ENCODE results near the gene STOM.
"Not testable (repeated sequence)": the region's sequence is repeated elsewhere in the genome, so short reads cannot be mapped to it uniquely, and the experiment has no call there.

The STOM gene

DNA sequence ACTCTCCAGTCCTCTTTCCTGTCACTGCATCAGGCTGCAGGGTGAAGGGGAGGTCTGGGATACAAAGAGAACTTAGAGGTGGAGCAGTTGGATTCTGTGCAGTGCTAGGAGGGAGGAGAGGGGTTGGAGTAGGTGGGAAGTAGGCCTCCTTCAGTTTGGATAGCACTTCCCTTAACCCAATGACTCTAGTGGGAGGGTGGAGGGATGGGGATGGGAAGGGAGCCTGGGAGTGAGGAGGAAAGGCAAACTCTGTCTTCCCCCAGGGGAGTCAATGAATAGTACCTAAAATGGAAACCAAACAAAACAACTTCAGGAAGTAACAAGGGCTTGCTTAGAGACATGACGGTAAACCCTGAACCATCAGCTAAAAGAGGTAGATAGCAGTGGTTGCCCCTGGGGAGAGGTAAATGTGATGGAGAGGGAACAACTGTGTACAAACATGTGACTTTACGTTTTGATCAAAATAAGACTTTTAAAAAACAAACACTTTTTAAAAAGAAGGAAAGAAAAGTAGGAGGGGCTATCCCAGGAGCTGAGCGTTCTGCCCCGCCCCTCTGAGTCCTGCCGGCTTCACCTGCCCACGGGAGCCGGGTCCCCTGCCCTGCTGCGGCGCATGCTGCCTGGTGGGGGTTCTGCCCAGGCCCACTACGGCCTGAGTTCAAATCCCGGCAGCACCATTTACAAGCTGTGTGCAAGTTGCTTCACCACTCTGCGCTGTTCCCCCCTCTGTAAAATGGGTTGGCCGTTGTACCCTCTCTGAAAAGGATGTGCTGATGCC is 71.2 kb downstream of the STOM start:
- no peak for DNase-seq

DNA sequence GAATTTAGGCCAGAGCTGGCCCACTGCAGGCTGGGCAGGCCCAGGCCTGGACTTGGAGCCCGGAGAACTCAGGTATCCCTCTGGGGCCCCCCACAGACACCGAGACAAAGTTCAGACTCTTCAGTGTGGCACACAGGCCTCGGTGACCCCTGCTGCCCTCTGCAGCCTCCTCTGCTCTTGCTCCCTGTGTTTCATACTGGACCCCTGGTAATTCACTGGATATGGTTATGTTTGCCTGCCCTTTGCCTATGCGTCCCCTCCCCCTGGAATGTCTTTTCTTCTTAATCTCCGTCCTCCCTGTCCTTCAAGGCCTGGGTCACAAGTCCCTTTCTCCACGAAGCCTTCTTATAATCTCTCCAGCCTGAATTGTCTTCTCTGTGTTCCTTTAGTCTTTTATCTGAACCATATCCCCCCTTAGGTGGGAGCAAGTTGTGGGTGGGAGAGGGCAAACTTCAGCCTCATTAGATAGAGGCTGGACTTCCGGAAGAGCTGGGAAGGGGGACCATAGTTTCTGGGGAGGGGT is 72.0 kb downstream of the STOM start:
- no peak for DNase-seq

DNA sequence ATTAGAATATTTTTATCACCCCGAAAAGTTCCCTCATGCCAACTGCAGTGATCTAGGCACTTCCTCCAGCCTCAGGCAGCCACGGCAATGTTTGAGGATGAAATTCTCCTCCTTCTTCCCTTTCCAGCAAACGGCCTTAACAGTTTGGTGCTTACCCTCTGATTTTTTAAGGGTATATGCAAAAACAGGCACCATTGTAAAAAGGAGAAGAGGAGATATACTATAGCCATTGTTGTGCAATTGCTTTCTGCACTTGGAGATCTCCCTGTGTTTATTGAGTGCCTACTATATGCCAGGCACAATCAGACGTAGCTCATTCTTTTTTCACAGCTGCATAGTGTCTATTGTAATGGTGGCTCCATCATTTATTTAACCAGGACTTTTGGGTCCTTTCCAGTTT is 72.7 kb downstream of the STOM start:
- no peak for DNase-seq

DNA sequence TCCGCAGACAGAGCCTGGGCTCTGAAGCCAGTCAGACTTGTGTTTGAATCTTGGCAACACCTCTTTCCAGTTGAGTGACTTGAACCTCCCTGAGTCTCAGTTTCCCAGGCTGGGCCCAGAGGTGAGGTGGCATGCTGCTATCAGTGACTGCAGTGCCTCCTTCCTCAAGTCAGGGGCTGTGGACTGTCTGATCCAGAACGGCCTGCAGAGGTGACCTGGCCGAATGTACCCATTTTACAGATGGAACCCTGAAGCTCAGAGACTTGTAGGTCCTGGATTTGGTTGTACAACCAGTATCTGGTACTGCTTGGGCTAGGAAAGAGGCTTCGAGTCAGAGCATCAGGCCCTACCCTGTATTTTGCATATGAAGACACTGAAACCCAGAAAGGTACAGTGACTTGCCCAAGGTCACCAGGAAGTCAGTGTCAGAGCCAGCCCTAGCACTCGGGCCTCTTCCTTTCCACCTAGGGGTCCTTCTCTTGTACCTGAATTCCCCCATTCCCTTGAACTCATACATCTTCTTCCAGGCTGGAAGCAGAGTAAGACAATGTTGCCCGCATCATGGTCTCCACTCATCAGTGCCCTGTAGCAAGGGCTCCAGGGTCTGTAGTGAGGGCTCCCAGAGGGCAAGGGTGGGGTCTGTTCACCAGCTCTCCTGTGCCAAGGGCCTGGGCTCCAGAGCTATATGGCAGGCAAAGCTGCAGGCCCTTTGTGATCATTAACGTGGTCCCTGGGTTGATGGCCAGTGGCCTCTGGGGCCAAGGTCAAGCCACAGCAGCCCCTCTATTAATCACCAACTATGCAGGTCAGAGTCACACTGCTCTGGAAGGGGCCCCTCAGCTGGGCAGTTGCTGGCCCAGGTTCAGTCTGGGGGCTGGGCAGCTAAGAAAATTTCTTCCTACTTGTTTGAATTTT is 73.6 kb downstream of the STOM start:
- DNase-seq: no peak

DNA sequence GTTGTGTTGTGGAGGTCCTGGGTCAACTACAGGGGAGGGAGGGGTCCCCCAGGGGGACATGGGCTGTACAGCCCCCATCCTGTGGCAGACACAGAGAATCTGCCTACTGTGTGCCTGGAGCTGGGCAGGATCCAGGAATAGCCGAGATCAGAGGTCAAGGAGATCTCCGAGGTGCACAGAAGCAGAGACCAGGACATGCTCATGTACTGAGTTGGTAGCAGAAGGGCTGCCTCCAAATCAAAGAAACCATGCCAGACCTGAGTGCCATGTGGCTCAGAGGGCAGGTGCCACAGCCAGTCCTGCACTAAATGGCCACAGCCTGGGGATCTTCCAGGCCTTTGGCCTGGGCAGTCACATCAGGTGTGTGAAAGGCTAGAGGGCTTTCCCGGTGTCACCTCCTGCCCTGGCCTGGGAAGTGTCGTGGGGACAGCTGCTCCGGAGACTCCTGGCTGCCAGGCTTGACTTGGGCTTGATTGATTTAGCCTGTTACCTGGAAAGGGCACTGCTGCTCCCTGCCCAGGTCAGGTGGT is 74.3 kb downstream of the STOM start:
- no peak for DNase-seq

DNA sequence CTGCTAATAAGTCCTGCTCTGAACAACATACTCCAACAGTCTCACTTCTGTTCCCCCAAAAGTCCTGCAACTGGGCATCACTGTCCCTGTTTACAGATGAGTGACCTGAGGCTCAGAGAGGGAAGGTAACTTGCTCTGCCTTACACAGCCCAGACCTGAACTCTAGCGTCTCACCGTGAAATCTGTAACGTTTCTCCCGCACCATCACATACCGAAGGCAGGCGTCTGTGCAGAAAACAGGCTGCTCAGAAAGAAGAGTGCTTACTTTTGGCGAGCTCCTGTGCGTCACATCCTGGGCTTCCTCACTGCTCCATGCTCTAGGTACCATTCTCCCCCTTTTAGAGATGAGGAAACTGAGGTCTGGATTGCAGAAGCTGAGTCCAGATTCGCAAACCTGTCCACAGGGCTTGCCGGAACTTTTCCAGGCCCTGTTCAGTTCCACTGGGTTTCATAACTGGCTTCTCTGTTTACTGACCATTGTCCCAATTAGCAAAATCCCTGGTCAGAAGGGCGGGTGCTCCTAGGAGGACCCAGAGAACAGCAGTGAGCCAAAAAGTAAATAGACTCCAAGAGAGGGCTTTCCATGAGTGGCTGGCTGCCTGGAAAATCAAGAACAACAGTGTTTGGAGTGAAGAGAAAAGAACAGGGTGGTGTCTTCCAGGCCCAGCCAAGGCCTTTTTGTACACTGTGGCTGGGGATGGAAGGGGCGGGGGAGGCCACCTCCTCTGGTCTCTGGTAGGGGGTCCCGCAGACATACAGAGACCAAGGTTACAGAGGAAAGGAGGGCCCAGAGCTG is 75.0 kb downstream of the STOM start:
- DNase-seq: no peak

DNA sequence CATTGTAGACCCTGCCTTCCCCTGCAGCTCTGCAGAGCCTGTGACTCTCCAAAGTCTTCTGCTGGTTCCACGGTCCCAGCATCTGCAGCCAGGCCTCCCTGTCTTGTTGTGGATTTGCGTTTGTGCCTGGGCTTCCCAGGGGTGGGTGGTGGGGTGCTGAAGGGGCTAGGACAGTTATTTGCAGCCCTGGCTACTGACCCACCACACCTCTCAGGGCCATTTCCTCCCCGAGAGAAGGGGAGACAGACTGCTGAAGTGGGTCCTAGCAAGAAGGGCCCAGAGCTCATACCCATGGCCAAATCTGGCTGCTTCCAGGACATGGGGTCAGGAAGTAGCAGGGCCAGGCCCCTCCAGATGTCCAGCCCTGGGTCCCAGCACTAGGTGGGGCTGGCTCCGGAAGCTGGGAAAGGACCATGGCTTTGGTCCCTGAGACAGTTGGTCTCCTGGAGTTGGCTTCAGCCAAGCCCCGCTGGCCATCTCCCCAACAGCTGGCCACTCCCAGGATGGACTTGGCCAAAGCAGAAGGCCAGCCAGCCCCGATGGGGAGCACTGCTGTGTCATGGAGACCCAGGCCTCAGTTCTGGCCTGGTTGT is 75.8 kb downstream of the STOM start:
- DNase-seq: no peak

DNA sequence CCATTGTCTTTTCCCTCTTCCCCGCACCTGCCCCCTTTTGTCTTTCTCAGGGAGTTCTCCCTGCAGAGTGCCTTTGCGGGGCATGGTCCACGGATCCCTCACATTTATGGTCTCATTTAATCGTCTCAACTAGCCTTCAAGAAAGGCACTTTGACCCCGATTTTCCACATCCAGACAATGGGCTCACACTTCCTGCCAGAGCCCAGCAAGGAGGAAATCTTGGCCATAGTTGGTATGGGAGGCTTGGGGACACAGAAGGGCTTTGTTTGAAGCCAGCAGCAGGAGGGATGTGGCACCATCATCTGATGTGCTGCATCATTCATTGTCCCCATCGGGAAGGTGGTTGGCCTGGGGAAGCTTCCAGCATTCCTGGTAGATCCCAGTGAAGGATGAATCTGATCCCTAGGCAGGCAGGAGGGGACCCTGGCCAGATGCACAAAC is 77.2 kb downstream of the STOM start:
- DNase-seq: no peak

DNA sequence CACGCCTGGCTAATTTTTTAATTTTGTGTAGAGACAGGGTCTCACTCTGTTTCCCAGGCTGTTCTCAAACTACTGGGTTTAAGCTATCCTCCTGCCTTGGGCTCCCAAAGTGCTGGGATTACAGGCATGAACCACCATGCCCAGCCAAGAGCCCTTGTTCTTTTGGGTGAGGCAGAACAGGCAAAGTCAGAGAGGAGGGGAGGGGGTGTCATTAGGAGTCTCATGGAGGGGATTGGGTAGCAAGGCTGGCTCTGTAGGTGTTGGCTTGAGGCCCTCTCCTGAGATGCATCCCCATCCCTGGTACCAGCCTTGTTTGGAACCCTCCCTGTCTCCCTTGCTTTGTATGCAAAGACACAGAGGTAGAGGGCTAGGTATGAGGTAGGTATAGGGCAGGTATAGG is 78.0 kb downstream of the STOM start:
- no peak for DNase-seq

DNA sequence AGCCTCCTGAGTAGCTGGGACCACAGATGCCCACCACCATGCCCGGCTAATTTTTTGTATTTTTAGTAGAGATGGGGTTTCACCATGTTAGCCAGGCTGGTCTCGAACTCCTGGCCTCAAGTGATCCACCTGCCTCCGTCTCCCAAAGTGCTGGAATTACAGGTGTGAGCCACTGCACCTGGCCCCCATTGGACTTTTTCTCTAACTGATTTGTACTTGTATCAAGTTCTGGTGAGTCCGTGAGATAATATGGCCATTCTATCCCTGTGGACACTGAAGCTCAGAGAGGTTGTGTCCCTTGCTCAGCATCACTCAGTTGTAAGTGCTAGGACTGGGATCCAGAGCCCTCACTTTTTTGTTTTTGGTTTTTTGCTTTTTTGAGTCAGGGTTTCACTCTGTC is 78.5 kb downstream of the STOM start:
- not testable (repeated sequence) for DNase-seq

DNA sequence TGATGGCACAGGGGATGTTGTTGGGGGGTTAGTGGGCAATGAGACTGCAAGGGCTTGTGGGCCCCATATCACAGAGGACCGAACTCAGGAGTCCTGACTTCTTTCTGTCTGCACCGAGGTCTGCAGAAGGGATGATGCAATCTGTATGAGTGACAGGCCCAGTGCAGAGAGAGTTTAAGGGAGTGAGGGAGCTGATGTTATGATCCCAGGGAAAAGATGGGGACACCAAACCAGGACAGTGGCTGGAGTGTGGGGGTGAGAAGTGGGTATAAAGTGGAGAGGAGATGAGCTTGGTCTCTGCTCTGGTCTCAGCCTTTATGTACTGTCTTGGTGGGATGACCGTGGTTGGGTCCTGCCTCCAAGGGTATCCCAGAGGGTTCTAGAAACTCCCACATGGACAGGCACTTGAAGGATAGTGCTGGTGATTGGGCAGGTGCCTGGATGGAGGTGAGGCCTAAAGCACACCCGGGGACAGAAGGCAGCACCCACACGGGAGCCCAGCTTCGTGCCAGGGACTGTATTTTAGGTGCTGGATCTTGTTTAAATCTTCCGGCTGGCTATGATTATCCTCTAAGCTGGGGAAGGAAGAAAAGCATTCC is 80.2 kb downstream of the STOM start:
- DNase-seq: no peak

DNA sequence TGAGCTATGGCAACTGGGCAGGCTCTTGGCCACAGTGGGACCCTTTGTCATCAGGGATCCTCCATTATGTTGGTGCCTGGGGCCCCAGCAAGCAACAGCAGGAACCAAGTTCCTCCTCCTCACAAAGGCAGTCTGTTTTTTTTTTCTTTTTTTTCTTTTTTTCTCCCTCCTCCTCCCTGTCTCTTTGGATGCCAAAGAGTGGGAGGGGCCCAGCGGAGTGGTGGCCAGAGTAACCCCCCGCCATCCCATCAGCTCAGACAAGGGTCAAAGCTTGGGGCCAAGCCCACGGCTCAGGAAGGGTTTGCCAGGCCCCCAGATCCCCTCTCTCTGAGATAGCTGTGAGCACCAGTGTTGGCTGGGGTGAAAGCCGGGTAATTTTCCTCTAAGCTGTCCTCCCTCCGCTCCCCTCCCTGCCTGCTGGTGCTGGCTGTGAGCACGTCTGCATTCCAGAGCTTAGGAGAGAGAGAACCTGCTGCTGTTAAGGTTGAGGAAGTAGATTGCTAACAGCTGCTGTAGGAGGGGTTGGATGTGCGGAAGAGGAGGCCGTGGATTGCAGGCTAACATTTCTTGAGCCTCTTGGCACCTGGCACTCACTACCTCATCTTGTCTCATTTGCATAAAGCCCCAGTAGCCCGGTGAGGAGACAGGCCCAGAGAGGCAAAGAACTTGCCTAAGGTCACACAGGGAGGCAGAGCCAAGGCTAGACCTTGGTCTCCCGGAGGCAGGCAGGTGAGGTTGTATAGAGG is 80.9 kb downstream of the STOM start:
- DNase-seq: no peak
